Measurements from ENCODE around the gene ANKRD28. TPM values are rescaled to one million over a fixed set of nuclear protein-coding genes. Genes with fewer than 3 reads are reported as not detected.

The ANKRD28 gene
- total and polyA plus RNA-seq, 2 experiments from 2014 or later, result 15.2 to 61.3 TPM

DNA sequence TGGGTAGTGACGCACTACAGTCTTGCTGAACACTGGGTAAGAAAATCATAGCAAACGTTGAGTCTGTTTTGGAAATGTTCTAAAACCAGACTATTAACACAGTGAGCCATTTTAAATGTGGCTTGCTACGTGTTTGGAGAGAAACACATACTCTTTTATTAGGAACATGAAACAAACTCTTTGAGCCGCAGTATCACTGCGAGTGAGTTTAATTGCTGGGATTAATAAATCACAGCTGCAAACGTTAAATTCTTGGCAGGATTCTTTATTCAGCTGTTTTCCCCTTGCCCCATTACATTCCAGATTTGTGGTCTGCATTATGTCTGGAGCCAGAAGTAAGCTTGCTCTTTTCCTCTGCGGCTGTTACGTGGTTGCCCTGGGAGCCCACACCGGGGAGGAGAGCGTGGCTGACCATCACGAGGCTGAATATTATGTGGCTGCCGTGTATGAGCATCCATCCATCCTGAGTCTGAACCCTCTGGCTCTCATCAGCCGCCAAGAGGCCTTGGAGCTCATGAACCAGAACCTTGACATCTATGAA is 162.6 kb downstream of the ANKRD28 start:
- Mint-ChIP-seq H3K9me3 (no peaks in the 10 kb centered on the region), H3K36me3 (ENCODE audit: low read depth) (peaks cover 4% of the 10 kb centered on the region; the same call in 1 of the 3 replicates), H3K4me1 (peaks cover 61% of the 10 kb centered on the region), H3K4me3 (no peak overlapping the region), H3K27me3 (ENCODE audit: insufficient read depth, low read depth, poor library complexity) (peaks cover 2% of the 10 kb centered on the region), H3K27ac (no peak overlapping the region)
- Histone ChIP-seq H3K4me2 (no peak overlapping the region), H3F3A (replicated peaks; ENCODE audit: low read depth) (no peaks in the 10 kb centered on the region), H3K9me2 (ENCODE audit: insufficient read depth) (no peaks in the 10 kb centered on the region; the same call in 1 of the 2 replicates), H3K4me1 (ENCODE audit: insufficient read depth) (peaks cover 60% of the 10 kb centered on the region), H3K79me2 (replicated peaks; ENCODE audit: insufficient read depth) (no peaks in the 10 kb centered on the region), H3K27ac (ENCODE audit: low read depth) (no peak overlapping the region), H4K20me1 (replicated peaks; ENCODE audit: insufficient read depth) (no peaks in the 10 kb centered on the region), H3K27me3 (ENCODE audit: insufficient read depth) (no peaks in the 10 kb centered on the region), H3K36me3 (ENCODE audit: insufficient read depth) (no peaks in the 10 kb centered on the region), H3K4me3 (no peak overlapping the region), H2AFZ (no peak overlapping the region)
- DNase-seq (ENCODE audit: low spot score) (no peak), ATAC-seq (no peak)
- TF ChIP-seq ZNF114 (CRISPR knock-in tag; IDR thresholded peaks at IDR 0.05) (no peak), POLR2AphosphoS5 (IDR thresholded peaks at IDR 0.05; ENCODE audit: low read depth) (no peak), NANOG (IDR thresholded peaks at IDR 0.05; ENCODE audit: borderline replicate concordance) (no peak), ZNF331 (CRISPR knock-in tag; IDR thresholded peaks at IDR 0.05; ENCODE audit: low read depth) (no peak), EZH2 (IDR thresholded peaks at IDR 0.05; ENCODE audit: low read depth, unreplicated experiment) (no peak), EZH2phosphoT487 (IDR thresholded peaks at IDR 0.05; ENCODE audit: unreplicated experiment) (no peak), CREB1 (CRISPR knock-in tag; IDR thresholded peaks at IDR 0.05; ENCODE audit: low read depth) (no peak), STAT1 (IDR thresholded peaks at IDR 0.05; ENCODE audit: unreplicated experiment) (no peak), CTCF (conservative IDR thresholded peaks at IDR 0.05; ENCODE audit: low read depth in 2 of 2) (no peak), JUNB (IDR thresholded peaks at IDR 0.05; ENCODE audit: unreplicated experiment) (no peak)
- TF ChIP-seq, protein P1, sequence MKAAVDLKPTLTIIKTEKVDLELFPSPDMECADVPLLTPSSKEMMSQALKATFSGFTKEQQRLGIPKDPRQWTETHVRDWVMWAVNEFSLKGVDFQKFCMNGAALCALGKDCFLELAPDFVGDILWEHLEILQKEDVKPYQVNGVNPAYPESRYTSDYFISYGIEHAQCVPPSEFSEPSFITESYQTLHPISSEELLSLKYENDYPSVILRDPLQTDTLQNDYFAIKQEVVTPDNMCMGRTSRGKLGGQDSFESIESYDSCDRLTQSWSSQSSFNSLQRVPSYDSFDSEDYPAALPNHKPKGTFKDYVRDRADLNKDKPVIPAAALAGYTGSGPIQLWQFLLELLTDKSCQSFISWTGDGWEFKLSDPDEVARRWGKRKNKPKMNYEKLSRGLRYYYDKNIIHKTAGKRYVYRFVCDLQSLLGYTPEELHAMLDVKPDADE (IDR thresholded peaks at IDR 0.05), result no peak
- TF ChIP-seq, protein P2, sequence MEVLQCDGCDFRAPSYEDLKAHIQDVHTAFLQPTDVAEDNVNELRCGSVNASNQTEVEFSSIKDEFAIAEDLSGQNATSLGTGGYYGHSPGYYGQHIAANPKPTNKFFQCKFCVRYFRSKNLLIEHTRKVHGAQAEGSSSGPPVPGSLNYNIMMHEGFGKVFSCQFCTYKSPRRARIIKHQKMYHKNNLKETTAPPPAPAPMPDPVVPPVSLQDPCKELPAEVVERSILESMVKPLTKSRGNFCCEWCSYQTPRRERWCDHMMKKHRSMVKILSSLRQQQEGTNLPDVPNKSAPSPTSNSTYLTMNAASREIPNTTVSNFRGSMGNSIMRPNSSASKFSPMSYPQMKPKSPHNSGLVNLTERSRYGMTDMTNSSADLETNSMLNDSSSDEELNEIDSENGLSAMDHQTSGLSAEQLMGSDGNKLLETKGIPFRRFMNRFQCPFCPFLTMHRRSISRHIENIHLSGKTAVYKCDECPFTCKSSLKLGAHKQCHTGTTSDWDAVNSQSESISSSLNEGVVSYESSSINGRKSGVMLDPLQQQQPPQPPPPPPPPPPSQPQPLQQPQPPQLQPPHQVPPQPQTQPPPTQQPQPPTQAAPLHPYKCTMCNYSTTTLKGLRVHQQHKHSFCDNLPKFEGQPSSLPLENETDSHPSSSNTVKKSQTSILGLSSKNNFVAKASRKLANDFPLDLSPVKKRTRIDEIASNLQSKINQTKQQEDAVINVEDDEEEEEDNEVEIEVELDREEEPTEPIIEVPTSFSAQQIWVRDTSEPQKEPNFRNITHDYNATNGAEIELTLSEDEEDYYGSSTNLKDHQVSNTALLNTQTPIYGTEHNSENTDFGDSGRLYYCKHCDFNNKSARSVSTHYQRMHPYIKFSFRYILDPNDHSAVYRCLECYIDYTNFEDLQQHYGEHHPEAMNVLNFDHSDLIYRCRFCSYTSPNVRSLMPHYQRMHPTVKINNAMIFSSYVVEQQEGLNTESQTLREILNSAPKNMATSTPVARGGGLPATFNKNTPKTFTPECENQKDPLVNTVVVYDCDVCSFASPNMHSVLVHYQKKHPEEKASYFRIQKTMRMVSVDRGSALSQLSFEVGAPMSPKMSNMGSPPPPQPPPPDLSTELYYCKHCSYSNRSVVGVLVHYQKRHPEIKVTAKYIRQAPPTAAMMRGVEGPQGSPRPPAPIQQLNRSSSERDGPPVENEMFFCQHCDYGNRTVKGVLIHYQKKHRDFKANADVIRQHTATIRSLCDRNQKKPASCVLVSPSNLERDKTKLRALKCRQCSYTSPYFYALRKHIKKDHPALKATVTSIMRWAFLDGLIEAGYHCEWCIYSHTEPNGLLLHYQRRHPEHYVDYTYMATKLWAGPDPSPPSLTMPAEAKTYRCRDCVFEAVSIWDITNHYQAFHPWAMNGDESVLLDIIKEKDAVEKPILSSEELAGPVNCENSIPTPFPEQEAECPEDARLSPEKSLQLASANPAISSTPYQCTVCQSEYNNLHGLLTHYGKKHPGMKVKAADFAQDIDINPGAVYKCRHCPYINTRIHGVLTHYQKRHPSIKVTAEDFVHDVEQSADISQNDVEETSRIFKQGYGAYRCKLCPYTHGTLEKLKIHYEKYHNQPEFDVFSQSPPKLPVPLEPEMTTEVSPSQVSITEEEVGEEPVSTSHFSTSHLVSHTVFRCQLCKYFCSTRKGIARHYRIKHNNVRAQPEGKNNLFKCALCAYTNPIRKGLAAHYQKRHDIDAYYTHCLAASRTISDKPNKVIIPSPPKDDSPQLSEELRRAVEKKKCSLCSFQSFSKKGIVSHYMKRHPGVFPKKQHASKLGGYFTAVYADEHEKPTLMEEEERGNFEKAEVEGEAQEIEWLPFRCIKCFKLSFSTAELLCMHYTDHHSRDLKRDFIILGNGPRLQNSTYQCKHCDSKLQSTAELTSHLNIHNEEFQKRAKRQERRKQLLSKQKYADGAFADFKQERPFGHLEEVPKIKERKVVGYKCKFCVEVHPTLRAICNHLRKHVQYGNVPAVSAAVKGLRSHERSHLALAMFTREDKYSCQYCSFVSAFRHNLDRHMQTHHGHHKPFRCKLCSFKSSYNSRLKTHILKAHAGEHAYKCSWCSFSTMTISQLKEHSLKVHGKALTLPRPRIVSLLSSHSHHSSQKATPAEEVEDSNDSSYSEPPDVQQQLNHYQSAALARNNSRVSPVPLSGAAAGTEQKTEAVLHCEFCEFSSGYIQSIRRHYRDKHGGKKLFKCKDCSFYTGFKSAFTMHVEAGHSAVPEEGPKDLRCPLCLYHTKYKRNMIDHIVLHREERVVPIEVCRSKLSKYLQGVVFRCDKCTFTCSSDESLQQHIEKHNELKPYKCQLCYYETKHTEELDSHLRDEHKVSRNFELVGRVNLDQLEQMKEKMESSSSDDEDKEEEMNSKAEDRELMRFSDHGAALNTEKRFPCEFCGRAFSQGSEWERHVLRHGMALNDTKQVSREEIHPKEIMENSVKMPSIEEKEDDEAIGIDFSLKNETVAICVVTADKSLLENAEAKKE (CRISPR knock-in tag; IDR thresholded peaks at IDR 0.05), result no peak
- TF ChIP-seq, protein P3, sequence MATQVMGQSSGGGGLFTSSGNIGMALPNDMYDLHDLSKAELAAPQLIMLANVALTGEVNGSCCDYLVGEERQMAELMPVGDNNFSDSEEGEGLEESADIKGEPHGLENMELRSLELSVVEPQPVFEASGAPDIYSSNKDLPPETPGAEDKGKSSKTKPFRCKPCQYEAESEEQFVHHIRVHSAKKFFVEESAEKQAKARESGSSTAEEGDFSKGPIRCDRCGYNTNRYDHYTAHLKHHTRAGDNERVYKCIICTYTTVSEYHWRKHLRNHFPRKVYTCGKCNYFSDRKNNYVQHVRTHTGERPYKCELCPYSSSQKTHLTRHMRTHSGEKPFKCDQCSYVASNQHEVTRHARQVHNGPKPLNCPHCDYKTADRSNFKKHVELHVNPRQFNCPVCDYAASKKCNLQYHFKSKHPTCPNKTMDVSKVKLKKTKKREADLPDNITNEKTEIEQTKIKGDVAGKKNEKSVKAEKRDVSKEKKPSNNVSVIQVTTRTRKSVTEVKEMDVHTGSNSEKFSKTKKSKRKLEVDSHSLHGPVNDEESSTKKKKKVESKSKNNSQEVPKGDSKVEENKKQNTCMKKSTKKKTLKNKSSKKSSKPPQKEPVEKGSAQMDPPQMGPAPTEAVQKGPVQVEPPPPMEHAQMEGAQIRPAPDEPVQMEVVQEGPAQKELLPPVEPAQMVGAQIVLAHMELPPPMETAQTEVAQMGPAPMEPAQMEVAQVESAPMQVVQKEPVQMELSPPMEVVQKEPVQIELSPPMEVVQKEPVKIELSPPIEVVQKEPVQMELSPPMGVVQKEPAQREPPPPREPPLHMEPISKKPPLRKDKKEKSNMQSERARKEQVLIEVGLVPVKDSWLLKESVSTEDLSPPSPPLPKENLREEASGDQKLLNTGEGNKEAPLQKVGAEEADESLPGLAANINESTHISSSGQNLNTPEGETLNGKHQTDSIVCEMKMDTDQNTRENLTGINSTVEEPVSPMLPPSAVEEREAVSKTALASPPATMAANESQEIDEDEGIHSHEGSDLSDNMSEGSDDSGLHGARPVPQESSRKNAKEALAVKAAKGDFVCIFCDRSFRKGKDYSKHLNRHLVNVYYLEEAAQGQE (IDR thresholded peaks at IDR 0.05; ENCODE audit: unreplicated experiment), result no peak
